Measurements from ENCODE around the gene BCCIP. TPM values are rescaled to one million over a fixed set of nuclear protein-coding genes. Genes with fewer than 3 reads are reported as not detected.

Gene BCCIP
- total RNA-seq, 1 experiment from 2014 or later: 49.3 TPM

DNA sequence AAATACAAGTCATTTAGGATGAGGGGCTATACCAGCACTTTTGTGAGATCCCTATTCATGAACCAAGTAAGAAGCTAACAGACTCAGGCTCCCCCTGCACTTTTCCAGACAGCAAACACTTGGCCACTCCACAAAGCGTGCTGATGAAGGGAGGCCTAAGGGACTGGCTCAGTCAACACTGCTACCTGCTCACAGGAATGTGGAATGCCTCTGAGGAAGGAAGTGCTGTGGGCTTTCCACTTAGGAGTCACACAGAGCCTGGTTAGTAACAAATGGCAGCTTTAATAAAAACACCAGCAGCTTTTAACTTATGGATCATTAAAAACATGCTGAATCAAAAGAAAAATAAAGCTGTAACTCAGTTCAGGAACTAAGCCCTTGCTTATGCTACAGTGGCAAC is 15.3 kb upstream of the BCCIP start:
- CTCF ChIA-PET: no interaction called here
- Mint-ChIP-seq H3K36me3 (ENCODE audit: insufficient read depth, unreplicated experiment) (peaks cover 8% of the 10 kb centered on the region), H3K4me3 (ENCODE audit: low read depth, unreplicated experiment) (no peak overlapping the region), H3K27ac (ENCODE audit: unreplicated experiment) (no peak overlapping the region), H3K9me3 (ENCODE audit: low read depth, unreplicated experiment) (peaks cover 2% of the 10 kb centered on the region), H3K27me3 (ENCODE audit: unreplicated experiment) (no peaks in the 10 kb centered on the region), H3K4me1 (ENCODE audit: low read depth, unreplicated experiment) (no peaks in the 10 kb centered on the region)
- TF ChIP-seq, protein P1, sequence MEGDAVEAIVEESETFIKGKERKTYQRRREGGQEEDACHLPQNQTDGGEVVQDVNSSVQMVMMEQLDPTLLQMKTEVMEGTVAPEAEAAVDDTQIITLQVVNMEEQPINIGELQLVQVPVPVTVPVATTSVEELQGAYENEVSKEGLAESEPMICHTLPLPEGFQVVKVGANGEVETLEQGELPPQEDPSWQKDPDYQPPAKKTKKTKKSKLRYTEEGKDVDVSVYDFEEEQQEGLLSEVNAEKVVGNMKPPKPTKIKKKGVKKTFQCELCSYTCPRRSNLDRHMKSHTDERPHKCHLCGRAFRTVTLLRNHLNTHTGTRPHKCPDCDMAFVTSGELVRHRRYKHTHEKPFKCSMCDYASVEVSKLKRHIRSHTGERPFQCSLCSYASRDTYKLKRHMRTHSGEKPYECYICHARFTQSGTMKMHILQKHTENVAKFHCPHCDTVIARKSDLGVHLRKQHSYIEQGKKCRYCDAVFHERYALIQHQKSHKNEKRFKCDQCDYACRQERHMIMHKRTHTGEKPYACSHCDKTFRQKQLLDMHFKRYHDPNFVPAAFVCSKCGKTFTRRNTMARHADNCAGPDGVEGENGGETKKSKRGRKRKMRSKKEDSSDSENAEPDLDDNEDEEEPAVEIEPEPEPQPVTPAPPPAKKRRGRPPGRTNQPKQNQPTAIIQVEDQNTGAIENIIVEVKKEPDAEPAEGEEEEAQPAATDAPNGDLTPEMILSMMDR (IDR thresholded peaks at IDR 0.05; ENCODE audit: unreplicated experiment): no peak
- no peak for DNase-seq
- BruUV-seq (replicated peaks): no TSS peak
- intact Hi-C loops (cut with micrococcal nuclease; ENCODE audit: unreplicated experiment): no loop called here

DNA sequence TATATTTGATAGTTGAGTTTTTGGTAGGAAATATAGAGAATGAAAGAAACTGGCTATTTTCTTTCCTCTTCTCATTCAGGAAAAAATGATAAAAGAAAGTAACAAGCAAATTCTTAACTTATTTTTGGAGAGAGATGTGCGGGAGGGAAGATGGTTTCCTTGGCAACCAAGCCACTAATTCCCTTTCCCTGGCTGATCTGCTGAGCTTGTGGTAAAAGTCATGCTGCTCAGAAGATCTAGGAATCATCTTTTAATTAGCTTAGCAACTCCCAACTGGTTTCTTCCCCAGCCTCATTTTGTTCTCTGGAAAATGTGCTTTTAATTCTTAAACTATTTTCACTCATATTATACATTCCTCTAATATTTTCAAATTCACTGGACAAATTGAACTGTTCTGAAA is 12.1 kb upstream of the BCCIP start:
- no peak for DNase-seq
- Mint-ChIP-seq H3K4me1 (ENCODE audit: low read depth, unreplicated experiment) (no peaks in the 10 kb centered on the region), H3K27me3 (ENCODE audit: unreplicated experiment) (no peaks in the 10 kb centered on the region), H3K36me3 (ENCODE audit: insufficient read depth, unreplicated experiment) (peaks cover 5% of the 10 kb centered on the region), H3K4me3 (ENCODE audit: low read depth, unreplicated experiment) (no peak overlapping the region), H3K9me3 (ENCODE audit: low read depth, unreplicated experiment) (peaks cover 2% of the 10 kb centered on the region), H3K27ac (ENCODE audit: unreplicated experiment) (no peak overlapping the region)
- CTCF ChIA-PET: no interaction called here
- intact Hi-C loops (cut with micrococcal nuclease; ENCODE audit: unreplicated experiment): no loop called here
- BruUV-seq (replicated peaks): no TSS peak
- TF ChIP-seq, protein P1 (IDR thresholded peaks at IDR 0.05; ENCODE audit: unreplicated experiment): no peak

- no peak overlapping the region for H3K27ac Mint-ChIP-seq (ENCODE audit: unreplicated experiment)
- H3K9me3 Mint-ChIP-seq (ENCODE audit: low read depth, unreplicated experiment): peaks cover 2% of the 10 kb centered on the region
- H3K36me3 Mint-ChIP-seq (ENCODE audit: insufficient read depth, unreplicated experiment): peaks cover 5% of the 10 kb centered on the region
- H3K4me1 Mint-ChIP-seq (ENCODE audit: low read depth, unreplicated experiment): no peaks in the 10 kb centered on the region
- intact Hi-C loops (cut with micrococcal nuclease; ENCODE audit: unreplicated experiment): no loop called here
- H3K27me3 Mint-ChIP-seq (ENCODE audit: unreplicated experiment): no peaks in the 10 kb centered on the region
- no TSS peak for BruUV-seq (replicated peaks)
- no peak overlapping the region for H3K4me3 Mint-ChIP-seq (ENCODE audit: low read depth, unreplicated experiment)
- DNase-seq: no peak
- TF ChIP-seq, protein P1 (IDR thresholded peaks at IDR 0.05; ENCODE audit: unreplicated experiment): no peak
- CTCF ChIA-PET: no interaction called here
Observed at GRCh38 chr10:125812128-125812750, 11.1 kb upstream of the BCCIP start.

DNA sequence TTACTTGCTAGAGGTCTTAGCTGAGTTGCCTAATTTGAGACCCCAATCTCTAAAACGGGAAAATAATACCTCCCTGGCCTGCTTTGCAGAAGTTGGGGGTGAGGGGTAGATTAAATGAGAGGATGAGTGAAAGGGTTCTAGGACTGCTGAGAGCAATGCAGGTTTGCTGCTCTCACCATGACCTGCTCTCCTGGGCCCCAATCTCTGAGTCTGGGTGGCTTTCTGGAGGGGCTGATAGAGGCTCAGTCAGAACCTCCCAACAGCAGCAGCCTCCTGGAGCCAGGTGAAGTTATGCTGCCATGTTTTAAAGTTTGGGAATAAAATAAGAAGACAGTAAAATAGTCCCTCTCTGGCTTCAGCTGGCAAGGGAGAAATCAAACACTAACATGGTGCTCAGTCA is 7.6 kb upstream of the BCCIP start:
- Mint-ChIP-seq H3K36me3 (ENCODE audit: insufficient read depth, unreplicated experiment) (no peaks in the 10 kb centered on the region), H3K4me1 (ENCODE audit: low read depth, unreplicated experiment) (no peaks in the 10 kb centered on the region), H3K27ac (ENCODE audit: unreplicated experiment) (no peak overlapping the region), H3K4me3 (ENCODE audit: low read depth, unreplicated experiment) (no peak overlapping the region), H3K27me3 (ENCODE audit: unreplicated experiment) (no peaks in the 10 kb centered on the region), H3K9me3 (ENCODE audit: low read depth, unreplicated experiment) (peaks cover 1% of the 10 kb centered on the region)
- CTCF ChIA-PET: no interaction called here
- BruUV-seq (replicated peaks): no TSS peak
- intact Hi-C loops (cut with micrococcal nuclease; ENCODE audit: unreplicated experiment): no loop called here
- DNase-seq: no peak
- TF ChIP-seq, protein P1 (IDR thresholded peaks at IDR 0.05; ENCODE audit: unreplicated experiment): no peak
